CD14-positive monocyte (primary cell): ENCODE results near the gene VIPAS39. TPM values are rescaled to one million over a fixed set of nuclear protein-coding genes. Genes with fewer than 3 reads are reported as not detected.

Experiments used
- DNase-seq, 3 donors: peaks; one replicate each; pipeline ENCODE4 v3.0.0-alpha.2; 2011 to 2022
- H2AFZ ChIP-seq: 2 replicates; pipeline ENCODE4 v1.6.0; 2012; ENCODE audit warnings: mild to moderate bottlenecking, low read depth, low read length, inconsistent platforms; ENCODE audit not compliant: insufficient read depth, poor library complexity, severe bottlenecking
- H3K27ac ChIP-seq, 2 donors: 1 replicate in 1 of 2; 2 replicates in 1 of 2; pipeline ENCODE4 v1.5.1; 2012 to 2013; ENCODE audit warnings: low read length in 2 of 2, control low read depth in 1 of 2, inconsistent platforms in 1 of 2, low read depth in 1 of 2, mild to moderate bottlenecking in 1 of 2
- H3K27me3 ChIP-seq, 2 donors: one replicate each; pipeline versions ENCODE4 v1.6.0 to v1.6.1; 2011 to 2013; ENCODE audit warnings: low read length in 2 of 2; ENCODE audit not compliant: control insufficient read depth in 2 of 2, insufficient read depth in 2 of 2
- H3K36me3 ChIP-seq, 2 donors: replicated peaks in 1 of 2; 1 replicate in 1 of 2; 2 replicates in 1 of 2; pipeline versions ENCODE4 v1.5.1 to v1.6.1; 2012 to 2013; ENCODE audit warnings: low read length in 2 of 2, control low read depth in 1 of 2, inconsistent platforms in 1 of 2, mild to moderate bottlenecking in 1 of 2; ENCODE audit not compliant: insufficient read depth in 2 of 2, control insufficient read depth in 1 of 2
- H3K4me1 ChIP-seq, 2 donors: 1 replicate in 1 of 2; 2 replicates in 1 of 2; pipeline versions ENCODE4 v1.5.1 to v1.6.1; 2012 to 2013; ENCODE audit warnings: low read length in 2 of 2, control low read depth in 1 of 2, inconsistent platforms in 1 of 2, mild to moderate bottlenecking in 1 of 2, moderate library complexity in 1 of 2; ENCODE audit not compliant: insufficient read depth in 2 of 2, control insufficient read depth in 1 of 2
- H3K4me2 ChIP-seq: replicated peaks from 2 replicates; pipeline ENCODE3; 2012; ENCODE audit warnings: low read length, moderate library complexity, mild to moderate bottlenecking; ENCODE audit not compliant: poor library complexity, severe bottlenecking; ENCODE audit errors: extremely low read depth
- H3K4me3 ChIP-seq, 3 experiments: fragments of 200-600 bp in 1 of 3; sonication (generic) in 1 of 3; replicated peaks in 1 of 3; 1 replicate in 2 of 3; 2 replicates in 1 of 3; pipeline ENCODE4 v1.5.1; 2011 to 2013; ENCODE audit warnings: low read length in 3 of 3, mild to moderate bottlenecking in 3 of 3, control low read depth in 2 of 3, low read depth in 2 of 3, inconsistent platforms in 1 of 3, moderate library complexity in 1 of 3
- H3K79me2 ChIP-seq: 2 replicates; pipeline ENCODE4 v1.6.0; 2012; ENCODE audit warnings: mild to moderate bottlenecking, control low read depth, inconsistent platforms, low read length, moderate library complexity; ENCODE audit not compliant: insufficient read depth
- H3K9ac ChIP-seq: 2 replicates; pipeline ENCODE4 v1.6.0; 2017; ENCODE audit warnings: low read length, mild to moderate bottlenecking; ENCODE audit not compliant: insufficient read depth, poor library complexity, severe bottlenecking
- H3K9me3 ChIP-seq, 2 donors: replicated peaks in 1 of 2; 1 replicate in 1 of 2; 2 replicates in 1 of 2; pipeline versions ENCODE4 v1.5.1 to v1.6.1; 2012 to 2013; ENCODE audit warnings: low read length in 2 of 2, control low read depth in 1 of 2; ENCODE audit not compliant: control insufficient read depth in 1 of 2, insufficient read depth in 1 of 2
- H4K20me1 ChIP-seq: 2 replicates; pipeline ENCODE4 v1.6.0; 2012; ENCODE audit warnings: mild to moderate bottlenecking, low read length, control low read depth, moderate library complexity; ENCODE audit not compliant: insufficient read depth
- H3K27ac Mint-ChIP-seq, 7 donors: one replicate each; pipeline ENCODE4 v1.8.0; 2020; ENCODE audit warnings: mild to moderate bottlenecking in 7 of 7, mixed read lengths in 7 of 7, moderate library complexity in 6 of 7, inconsistent platforms in 2 of 7
- H3K27me3 Mint-ChIP-seq, 3 donors: one replicate each; pipeline ENCODE4 v1.8.0; 2021 to 2022; ENCODE audit warnings: low read depth in 3 of 3, mild to moderate bottlenecking in 3 of 3, mixed read lengths in 3 of 3, moderate library complexity in 3 of 3, inconsistent platforms in 1 of 3
- H3K36me3 Mint-ChIP-seq, 2 donors: one replicate each; pipeline ENCODE4 v1.8.0; 2020; ENCODE audit warnings: mixed read lengths in 2 of 2, inconsistent platforms in 1 of 2, mild to moderate bottlenecking in 1 of 2
- H3K4me1 Mint-ChIP-seq: one replicate; pipeline ENCODE4 v1.8.0; 2020; ENCODE audit warnings: mild to moderate bottlenecking, mixed read lengths
- H3K4me3 Mint-ChIP-seq, 2 donors: one replicate each; pipeline ENCODE4 v1.8.0; 2020; ENCODE audit warnings: mild to moderate bottlenecking in 2 of 2, mixed read lengths in 2 of 2, moderate library complexity in 1 of 2
- H3K9me3 Mint-ChIP-seq, 7 donors: one replicate each; pipeline ENCODE4 v1.8.0; 2020 to 2022; ENCODE audit warnings: mixed read lengths in 7 of 7, mild to moderate bottlenecking in 6 of 7, moderate library complexity in 6 of 7, inconsistent platforms in 2 of 7
- CTCF ChIP-seq: fragments of 200-600 bp; IDR thresholded peaks from one replicate; pipeline ENCODE4 v1.8.0; 2022; ENCODE audit warnings: antibody characterized with exemption, mild to moderate bottlenecking
- WGBS: methylation state at CpG from one replicate; pipeline ENCODE4 v1.1.5; 2013; ENCODE audit warnings: missing lambda C conversion rate; ENCODE audit not compliant: insufficient coverage; 5-methylcytosine and 5-hydroxymethylcytosine counted together
- intact Hi-C, 2 donors: fragments of 100-400 bp; cut with micrococcal nuclease; formaldehyde crosslinking; loops; one replicate each; pipeline versions ENCODE4 v1.15.0 to v1.15.1; 2023
- polyA plus RNA-seq, 3 donors: library from polyadenylated mRNA; depleted of rRNA in 1 of 3; unstranded in 2 of 3; stranded (reverse) in 1 of 3; fragments of 300-500 nt in 2 of 3; fragments of >200 nt in 1 of 3; fragmentation: Illumina TruSeq in 2 of 3; gene quantifications; 1 replicate in 2 of 3; 2 replicates in 1 of 3; pipeline ENCODE4 v1.2.3, GENCODE V29; 2012 to 2021

VIPAS39 gene
- polyA plus RNA-seq, 3 donors, result 8.1 to 17.8 (median 10.8) TPM

GRCh38 chr14:77478796-77479195 is 21.4 kb upstream of the VIPAS39 start:
- Histone ChIP-seq H3K4me1 (peaks cover 0 to 3% of the 10 kb centered on the region in 2 donors), H3K4me2 (no peak overlapping the region), H2AFZ (no peak overlapping the region), H3K79me2 (no peaks in the 10 kb centered on the region), H3K9ac (no peak overlapping the region), H3K36me3 (no peaks in the 10 kb centered on the region), H3K27me3 (no peaks in the 10 kb centered on the region), H3K27ac (no peak overlapping the region), H4K20me1 (no peaks in the 10 kb centered on the region), H3K9me3 (no peaks in the 10 kb centered on the region), H3K4me3 (no peak overlapping the region)
- Mint-ChIP-seq H3K4me1 (peaks cover 2% of the 10 kb centered on the region), H3K27me3 (peaks cover 0 to 3% (median 3%) of the 10 kb centered on the region in 3 donors), H3K27ac (peak overlapping the region in 1 of 7 donors; percentile 24), H3K4me3 (no peak overlapping the region), H3K36me3 (no peaks in the 10 kb centered on the region), H3K9me3 (peaks cover 0 to 1% (median 0%) of the 10 kb centered on the region in 7 donors)
- DNase-seq, result peak in 1 of 3 donors; percentile 9
- intact Hi-C loops, result no loop called here
- 17% methylated on average over 1 of the region's 1 CpG for WGBS
- no peak for TF ChIP-seq CTCF

DNA sequence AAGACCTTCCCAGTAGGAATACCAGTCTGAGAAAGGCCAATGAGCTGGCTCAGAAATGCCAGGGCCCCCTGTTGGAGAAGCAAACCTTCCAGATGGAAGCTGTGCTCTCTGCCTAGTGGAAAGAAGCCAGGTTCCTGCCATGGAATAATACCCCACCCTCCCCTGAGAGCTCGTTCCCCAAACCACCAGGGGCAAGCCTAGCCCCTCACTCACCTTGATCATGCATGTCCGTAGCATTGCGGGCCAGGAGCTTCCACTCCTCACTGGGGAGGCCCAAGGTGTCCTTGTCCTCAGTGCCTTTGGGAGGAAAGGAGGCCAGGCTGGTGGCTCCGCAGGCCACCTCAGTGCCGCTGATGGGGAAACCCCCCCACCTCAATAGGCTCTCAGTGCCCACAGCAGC is 20.6 kb upstream of the VIPAS39 start:
- Histone ChIP-seq H3K9ac (no peak overlapping the region), H3K4me3 (no peak overlapping the region), H3K79me2 (no peaks in the 10 kb centered on the region), H3K36me3 (no peaks in the 10 kb centered on the region), H3K4me1 (peaks cover 0 to 3% of the 10 kb centered on the region in 2 donors), H3K27me3 (no peaks in the 10 kb centered on the region), H2AFZ (no peak overlapping the region), H3K9me3 (no peaks in the 10 kb centered on the region), H3K4me2 (no peak overlapping the region), H4K20me1 (no peaks in the 10 kb centered on the region), H3K27ac (no peak overlapping the region)
- intact Hi-C loops, result no loop called here
- WGBS, result 100% methylated on average over 1 of the region's 5 CpGs
- H3K27me3 Mint-ChIP-seq, result peaks cover 2 to 3% (median 3%) of the 10 kb centered on the region in 3 donors
- DNase-seq, result no peak
- no peak overlapping the region for H3K4me3 Mint-ChIP-seq
- no peak overlapping the region for H3K27ac Mint-ChIP-seq
- H3K4me1 Mint-ChIP-seq, result peaks cover 2% of the 10 kb centered on the region
- peaks cover 0 to 1% (median 0%) of the 10 kb centered on the region in 7 donors for H3K9me3 Mint-ChIP-seq
- no peak for TF ChIP-seq CTCF
- no peaks in the 10 kb centered on the region for H3K36me3 Mint-ChIP-seq
